ENCODE measurements around the gene KCNQ1. TPM values are rescaled to one million over a fixed set of nuclear protein-coding genes. Genes with fewer than 3 reads are reported as not detected.
A peak's percentile ranks its signal among the peaks of the same experiment; 100 is the strongest.

Gene KCNQ1
- total RNA-seq, 1 donor from 2014 or later, result 3.4 TPM

DNA sequence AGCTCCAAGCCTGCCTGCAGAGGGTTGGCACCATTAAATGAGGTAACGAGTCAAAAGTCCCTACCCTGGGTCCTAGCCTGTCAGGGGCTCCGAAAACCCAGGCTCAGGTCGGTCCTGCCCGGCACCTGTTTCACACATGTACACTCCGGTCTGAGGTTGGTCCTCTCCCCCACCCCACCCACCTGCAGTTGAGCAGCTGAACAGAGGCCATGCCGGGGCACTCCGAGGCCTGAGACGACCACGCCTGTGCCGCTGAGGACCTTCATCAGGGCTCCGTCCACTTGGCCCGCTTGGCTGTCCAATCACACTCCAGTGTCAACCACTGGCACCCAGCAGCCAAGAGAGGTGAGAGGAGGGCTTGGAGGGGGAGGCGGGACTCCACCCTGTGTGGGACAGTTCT, 42.7 kb upstream of the KCNQ1 start:
- no peak overlapping the region for H3K27ac Mint-ChIP-seq
- no peaks in the 10 kb centered on the region for H3K27me3 Mint-ChIP-seq (ENCODE audit: low read depth)
- peaks cover 8% of the 10 kb centered on the region for H3K4me1 Mint-ChIP-seq (ENCODE audit: low read depth)
- peak overlapping the region; percentile 95 for H3K4me3 Mint-ChIP-seq (ENCODE audit: low read depth)
- intact Hi-C loops (cut with micrococcal nuclease), result loop anchor here (5.0 to 10.0 kb wide), 3 partner anchors 205 to 1395 kb away; partner anchors contain the start of genes BRSK2 and NUP98
- DNase-seq (ENCODE audit: low spot score), result no peak
- H3K36me3 Mint-ChIP-seq (ENCODE audit: low read depth), result peaks cover 20% of the 10 kb centered on the region
- no peaks in the 10 kb centered on the region for H3K9me3 Mint-ChIP-seq

DNA sequence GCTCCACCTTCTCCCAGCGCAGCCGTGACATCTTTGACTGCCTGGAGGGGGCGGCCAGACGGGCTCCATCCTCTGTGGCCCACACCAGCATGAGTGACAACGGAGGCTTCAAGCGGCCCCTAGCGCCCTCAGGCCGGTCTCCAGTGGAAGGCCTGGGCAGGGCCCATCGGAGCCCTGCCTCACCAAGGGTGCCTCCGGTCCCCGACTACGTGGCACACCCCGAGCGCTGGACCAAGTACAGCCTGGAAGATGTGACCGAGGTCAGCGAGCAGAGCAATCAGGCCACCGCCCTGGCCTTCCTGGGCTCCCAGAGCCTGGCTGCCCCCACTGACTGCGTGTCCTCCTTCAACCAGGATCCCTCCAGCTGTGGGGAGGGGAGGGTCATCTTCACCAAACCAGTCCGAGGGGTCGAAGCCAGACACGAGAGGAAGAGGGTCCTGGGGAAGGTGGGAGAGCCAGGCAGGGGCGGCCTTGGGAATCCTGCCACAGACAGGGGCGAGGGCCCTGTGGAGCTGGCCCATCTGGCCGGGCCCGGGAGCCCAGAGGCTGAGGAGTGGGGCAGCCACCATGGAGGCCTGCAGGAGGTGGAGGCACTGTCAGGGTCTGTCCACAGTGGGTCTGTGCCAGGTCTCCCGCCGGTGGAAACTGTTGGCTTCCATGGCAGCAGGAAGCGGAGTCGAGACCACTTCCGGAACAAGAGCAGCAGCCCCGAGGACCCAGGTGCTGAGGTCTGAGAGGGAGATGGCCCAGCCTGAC, 41.7 kb upstream of the KCNQ1 start:
- H3K9me3 Mint-ChIP-seq, result no peaks in the 10 kb centered on the region
- H3K27ac Mint-ChIP-seq, result no peak overlapping the region
- H3K27me3 Mint-ChIP-seq (ENCODE audit: low read depth), result no peaks in the 10 kb centered on the region
- H3K4me3 Mint-ChIP-seq (ENCODE audit: low read depth), result peak overlapping the region; percentile 95
- peaks cover 6% of the 10 kb centered on the region for H3K4me1 Mint-ChIP-seq (ENCODE audit: low read depth)
- H3K36me3 Mint-ChIP-seq (ENCODE audit: low read depth), result peaks cover 15% of the 10 kb centered on the region
- intact Hi-C loops (cut with micrococcal nuclease), result loop anchor here (5.0 to 10.0 kb wide), 3 partner anchors 206 to 1394 kb away; partner anchors contain the start of genes BRSK2 and NUP98
- no peak for DNase-seq (ENCODE audit: low spot score)

DNA sequence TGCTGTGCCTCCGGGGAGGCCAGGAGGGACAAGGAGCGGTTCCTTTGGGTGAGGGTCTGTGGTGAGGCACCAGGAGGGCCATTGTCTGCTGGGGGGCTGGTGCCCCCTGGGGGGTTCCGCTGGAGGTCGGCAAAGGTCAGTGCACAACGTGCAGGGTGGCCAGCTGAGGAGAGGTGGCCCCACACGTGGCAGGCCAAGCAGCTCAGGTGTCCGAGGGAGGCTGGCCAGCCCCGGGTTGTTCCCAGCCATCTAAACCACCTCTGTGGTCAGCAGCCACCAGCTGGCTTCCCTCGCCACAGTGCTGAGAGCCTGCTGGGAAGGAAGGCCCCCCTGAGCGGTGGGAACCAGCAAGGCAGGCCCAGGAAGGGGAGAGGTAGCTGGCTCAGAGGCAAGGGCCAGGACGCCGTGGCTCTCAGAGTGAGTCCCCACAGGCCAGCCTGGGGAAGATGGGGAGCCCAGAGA, 40.0 kb upstream of the KCNQ1 start:
- Mint-ChIP-seq H3K27ac (no peak overlapping the region), H3K9me3 (no peaks in the 10 kb centered on the region), H3K4me3 (ENCODE audit: low read depth) (no peak overlapping the region), H3K36me3 (ENCODE audit: low read depth) (peaks cover 15% of the 10 kb centered on the region), H3K27me3 (ENCODE audit: low read depth) (no peaks in the 10 kb centered on the region), H3K4me1 (ENCODE audit: low read depth) (peaks cover 3% of the 10 kb centered on the region)
- DNase-seq (ENCODE audit: low spot score), result no peak
- intact Hi-C loops (cut with micrococcal nuclease), result loop anchor here (5.0 to 10.0 kb wide), 3 partner anchors 207 to 1393 kb away; partner anchors contain the start of genes BRSK2 and NUP98

DNA sequence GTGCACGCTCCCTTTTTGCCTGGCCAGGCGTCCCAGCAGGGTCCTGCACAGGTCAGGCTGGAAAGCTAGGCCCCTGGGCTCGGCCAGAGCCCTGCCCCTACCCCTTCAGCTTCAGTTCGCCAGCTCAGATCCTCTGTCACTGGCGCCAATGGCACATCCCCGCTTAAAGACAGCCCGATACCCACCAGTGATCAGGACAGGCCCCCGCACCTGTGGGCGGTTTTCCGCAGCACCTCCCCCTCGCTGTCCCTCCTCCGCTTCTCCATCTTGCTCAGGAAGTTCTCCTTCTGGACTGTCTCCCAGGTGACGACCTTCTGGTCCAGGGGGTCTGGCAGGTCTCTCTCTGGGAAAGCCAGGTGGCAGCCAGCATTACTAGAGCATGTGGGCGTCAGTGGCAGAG, 38.4 kb upstream of the KCNQ1 start:
- Mint-ChIP-seq H3K27ac (no peak overlapping the region), H3K9me3 (no peaks in the 10 kb centered on the region), H3K27me3 (ENCODE audit: low read depth) (no peaks in the 10 kb centered on the region), H3K4me3 (ENCODE audit: low read depth) (no peak overlapping the region), H3K4me1 (ENCODE audit: low read depth) (peaks cover 1% of the 10 kb centered on the region), H3K36me3 (ENCODE audit: low read depth) (peaks cover 13% of the 10 kb centered on the region)
- intact Hi-C loops (cut with micrococcal nuclease), result loop anchor here (10.0 kb wide), 1 partner anchor 1022 kb away; the partner anchor contains the start of gene BRSK2
- DNase-seq (ENCODE audit: low spot score), result no peak

DNA sequence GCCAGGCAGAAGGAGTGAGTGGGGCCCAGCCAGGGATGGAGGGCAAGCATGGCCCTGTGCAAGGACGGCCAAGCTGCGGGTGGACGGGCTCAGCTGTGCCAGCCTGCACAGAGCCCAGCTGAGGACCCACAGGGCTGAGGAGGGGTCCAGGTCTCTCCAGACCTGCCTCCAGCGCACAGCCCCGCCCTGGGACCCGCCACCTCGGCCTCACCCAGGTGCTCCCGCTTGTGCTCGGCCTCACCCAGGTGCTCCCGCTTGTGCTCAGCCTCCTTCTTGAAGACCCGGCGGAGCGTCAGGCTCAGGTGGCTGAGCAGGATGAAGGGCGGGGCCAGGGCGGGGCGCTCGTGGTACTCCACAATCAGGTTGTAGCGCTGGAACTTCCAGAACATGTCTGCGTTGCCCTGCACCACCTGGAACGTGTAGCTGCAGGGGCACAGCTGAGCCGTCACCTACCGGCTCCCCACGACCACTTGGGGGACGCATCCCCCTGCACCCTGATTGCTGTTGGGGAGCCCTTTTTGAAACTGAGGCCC, 37.9 kb upstream of the KCNQ1 start:
- Mint-ChIP-seq H3K9me3 (no peaks in the 10 kb centered on the region), H3K4me3 (ENCODE audit: low read depth) (no peak overlapping the region), H3K4me1 (ENCODE audit: low read depth) (no peaks in the 10 kb centered on the region), H3K27ac (no peak overlapping the region), H3K27me3 (ENCODE audit: low read depth) (no peaks in the 10 kb centered on the region), H3K36me3 (ENCODE audit: low read depth) (peaks cover 11% of the 10 kb centered on the region)
- no peak for DNase-seq (ENCODE audit: low spot score)
- intact Hi-C loops (cut with micrococcal nuclease), result loop anchor here (10.0 kb wide), 1 partner anchor 1022 kb away; the partner anchor contains the start of gene BRSK2

DNA sequence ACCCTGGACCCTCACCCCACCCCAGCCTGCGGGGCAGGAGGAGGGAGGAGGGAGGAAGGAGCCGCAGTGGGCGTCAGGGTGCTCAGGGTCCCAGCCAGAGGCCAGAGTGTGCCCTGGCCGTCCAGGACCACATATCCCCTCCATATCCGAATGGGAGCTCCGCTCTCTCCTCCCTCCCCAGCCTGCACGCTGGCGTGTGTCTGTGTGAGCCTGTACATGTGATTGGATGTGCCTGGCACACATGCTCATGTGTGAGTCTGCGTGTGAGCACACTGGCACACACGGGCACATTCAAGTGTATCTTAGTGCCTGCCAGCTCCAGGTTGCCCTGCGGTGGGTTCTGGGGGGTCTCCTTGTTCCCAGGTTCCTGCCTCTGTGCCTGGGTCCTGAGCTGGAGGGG, 36.1 kb upstream of the KCNQ1 start:
- intact Hi-C loops (cut with micrococcal nuclease), result loop anchor here (10.0 kb wide), 1 partner anchor 1024 kb away; the partner anchor contains the start of gene BRSK2
- peaks cover 3% of the 10 kb centered on the region for H3K36me3 Mint-ChIP-seq (ENCODE audit: low read depth)
- H3K27ac Mint-ChIP-seq, result no peak overlapping the region
- DNase-seq (ENCODE audit: low spot score), result no peak
- no peaks in the 10 kb centered on the region for H3K27me3 Mint-ChIP-seq (ENCODE audit: low read depth)
- no peaks in the 10 kb centered on the region for H3K9me3 Mint-ChIP-seq
- no peak overlapping the region for H3K4me3 Mint-ChIP-seq (ENCODE audit: low read depth)
- H3K4me1 Mint-ChIP-seq (ENCODE audit: low read depth), result no peaks in the 10 kb centered on the region

DNA sequence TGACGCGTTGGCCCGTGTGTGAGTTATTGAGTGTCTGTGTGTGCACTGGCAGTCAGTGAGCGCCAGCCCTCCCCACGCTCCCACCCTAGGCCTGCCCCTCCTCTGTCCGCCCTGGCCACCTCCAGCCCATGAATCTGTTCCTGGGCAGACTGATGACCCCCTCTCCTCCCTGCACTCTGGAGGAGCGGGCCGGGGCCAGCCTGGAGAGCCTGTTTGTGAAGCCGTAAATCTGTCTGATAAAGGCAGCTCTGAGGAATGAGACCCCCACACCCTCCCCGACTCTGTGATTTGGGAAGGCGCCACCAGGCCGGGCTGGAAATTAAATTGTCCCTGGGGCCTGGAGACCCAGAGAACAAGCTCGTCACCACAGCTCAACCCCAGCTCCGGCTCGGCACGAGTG, 35.7 kb upstream of the KCNQ1 start:
- no peaks in the 10 kb centered on the region for H3K4me1 Mint-ChIP-seq (ENCODE audit: low read depth)
- no peaks in the 10 kb centered on the region for H3K9me3 Mint-ChIP-seq
- H3K27me3 Mint-ChIP-seq (ENCODE audit: low read depth), result no peaks in the 10 kb centered on the region
- no peaks in the 10 kb centered on the region for H3K36me3 Mint-ChIP-seq (ENCODE audit: low read depth)
- DNase-seq (ENCODE audit: low spot score), result no peak
- no peak overlapping the region for H3K4me3 Mint-ChIP-seq (ENCODE audit: low read depth)
- H3K27ac Mint-ChIP-seq, result no peak overlapping the region
- intact Hi-C loops (cut with micrococcal nuclease), result loop anchor here (10.0 kb wide), 1 partner anchor 1024 kb away; the partner anchor contains the start of gene BRSK2

DNA sequence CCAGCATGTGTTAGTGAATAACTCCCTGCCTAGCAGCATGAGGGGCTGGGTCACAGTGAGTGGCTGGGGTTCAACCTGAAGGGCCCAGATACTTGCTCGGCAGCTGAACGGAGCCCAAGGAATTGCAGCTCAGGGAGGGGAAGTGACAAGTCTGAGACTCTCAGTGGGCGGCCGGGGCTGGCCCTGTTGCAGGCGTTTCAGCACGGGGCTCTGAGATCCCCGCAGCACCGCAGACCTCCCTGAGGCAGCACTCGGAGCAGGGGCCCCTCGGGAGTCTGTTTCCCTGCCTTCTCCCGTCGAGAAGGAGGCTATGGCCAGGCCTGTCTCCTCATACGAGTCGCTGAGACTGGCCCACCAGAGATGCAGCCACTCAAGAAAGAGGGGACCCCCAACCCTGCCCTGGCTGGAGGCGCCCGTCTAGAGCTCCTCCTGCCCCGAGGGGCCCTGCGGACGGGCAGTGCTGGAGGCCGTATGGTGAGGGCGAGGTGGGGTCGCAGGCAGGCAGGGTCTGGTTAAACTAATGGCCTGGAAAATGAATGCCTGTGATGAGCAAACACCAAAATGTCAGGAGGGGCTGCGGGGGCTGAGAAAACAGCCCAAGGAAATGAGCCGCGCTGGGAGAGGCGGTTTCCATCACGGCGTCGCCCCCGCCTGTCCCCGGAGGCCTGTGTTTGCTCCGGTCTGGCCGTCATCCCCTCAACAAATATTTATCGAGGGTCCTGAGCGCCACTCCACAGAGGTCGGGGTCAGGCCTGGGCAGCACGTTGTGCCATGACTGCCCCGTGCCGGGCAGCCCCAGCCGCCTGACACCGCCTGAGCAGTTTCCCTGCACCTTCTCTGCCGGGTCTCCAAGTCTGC, 35.0 kb upstream of the KCNQ1 start:
- intact Hi-C loops (cut with micrococcal nuclease), result loop anchor here (10.0 kb wide), 1 partner anchor 1025 kb away; the partner anchor contains the start of gene BRSK2
- Mint-ChIP-seq H3K27ac (no peak overlapping the region), H3K36me3 (ENCODE audit: low read depth) (no peaks in the 10 kb centered on the region), H3K4me3 (ENCODE audit: low read depth) (no peak overlapping the region), H3K27me3 (ENCODE audit: low read depth) (no peaks in the 10 kb centered on the region), H3K4me1 (ENCODE audit: low read depth) (no peaks in the 10 kb centered on the region), H3K9me3 (no peaks in the 10 kb centered on the region)
- no peak for DNase-seq (ENCODE audit: low spot score)

DNA sequence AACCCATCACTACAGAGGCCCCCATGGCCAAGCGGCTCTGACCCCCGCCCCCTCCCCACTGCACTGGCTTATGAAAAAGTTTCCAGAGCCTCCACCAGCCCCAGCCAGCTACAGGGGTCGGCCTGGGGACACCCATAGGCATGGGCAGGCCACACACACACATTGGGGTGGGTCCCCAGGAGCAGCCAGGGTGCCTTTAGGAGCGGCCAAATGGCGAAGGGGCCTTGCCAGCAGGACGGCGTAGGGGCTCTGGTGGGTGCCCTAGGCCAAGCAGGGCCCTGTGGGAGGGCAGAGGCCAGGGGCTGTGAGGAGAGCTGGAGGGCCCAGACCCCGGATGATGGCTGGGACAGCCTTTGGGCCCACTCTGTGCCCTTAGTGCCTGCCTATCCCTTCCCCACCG, 34.2 kb upstream of the KCNQ1 start:
- no peaks in the 10 kb centered on the region for H3K27me3 Mint-ChIP-seq (ENCODE audit: low read depth)
- no peaks in the 10 kb centered on the region for H3K36me3 Mint-ChIP-seq (ENCODE audit: low read depth)
- no peaks in the 10 kb centered on the region for H3K4me1 Mint-ChIP-seq (ENCODE audit: low read depth)
- no peak for DNase-seq (ENCODE audit: low spot score)
- no peak overlapping the region for H3K27ac Mint-ChIP-seq
- intact Hi-C loops (cut with micrococcal nuclease), result no loop called here
- H3K9me3 Mint-ChIP-seq, result no peaks in the 10 kb centered on the region
- H3K4me3 Mint-ChIP-seq (ENCODE audit: low read depth), result no peak overlapping the region

DNA sequence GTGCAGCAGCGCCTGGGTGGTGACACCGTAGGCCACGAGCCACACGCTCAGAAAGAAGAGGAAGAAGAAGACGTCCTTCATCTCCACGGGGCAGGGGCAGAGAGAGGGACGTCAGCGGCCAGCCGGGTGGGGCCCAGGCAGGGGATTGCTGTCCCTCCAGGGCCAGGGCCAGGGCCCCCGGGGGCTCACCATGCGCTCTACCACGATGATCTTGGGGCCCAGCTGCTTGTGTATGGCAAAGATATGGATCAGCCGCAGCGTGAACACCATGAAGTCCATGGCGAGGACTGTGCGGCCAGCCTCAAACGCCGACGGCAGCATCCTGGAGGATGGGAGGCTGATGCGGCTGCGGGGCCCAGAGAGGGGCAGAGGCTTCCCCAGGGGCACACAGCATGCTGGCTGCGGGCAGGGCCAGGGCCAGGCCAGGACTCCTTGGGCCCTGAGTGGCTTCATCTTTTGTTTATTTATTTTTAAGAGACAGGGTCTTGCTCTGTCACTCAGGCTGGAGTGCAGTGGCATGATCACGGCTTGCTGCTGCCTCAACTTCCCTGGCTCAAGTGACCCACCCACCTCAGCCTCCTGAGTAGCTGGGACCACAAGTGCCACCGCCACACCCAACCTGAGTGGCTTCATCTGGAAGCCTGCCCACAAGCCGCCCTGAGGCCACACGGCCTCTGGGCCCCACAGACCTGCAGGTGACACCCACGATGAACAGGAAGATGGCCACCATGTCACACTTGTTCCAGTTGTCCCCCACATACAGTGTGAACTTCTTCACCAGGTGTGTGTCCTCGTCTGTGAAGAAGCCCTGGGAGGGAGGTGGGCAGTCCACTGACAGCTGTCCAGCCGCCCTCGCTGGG, 33.1 kb upstream of the KCNQ1 start:
- intact Hi-C loops (cut with micrococcal nuclease), result no loop called here
- Mint-ChIP-seq H3K4me3 (ENCODE audit: low read depth) (no peak overlapping the region), H3K9me3 (no peaks in the 10 kb centered on the region), H3K27me3 (ENCODE audit: low read depth) (no peaks in the 10 kb centered on the region), H3K4me1 (ENCODE audit: low read depth) (no peaks in the 10 kb centered on the region), H3K27ac (no peak overlapping the region), H3K36me3 (ENCODE audit: low read depth) (no peaks in the 10 kb centered on the region)
- DNase-seq (ENCODE audit: low spot score), result no peak

DNA sequence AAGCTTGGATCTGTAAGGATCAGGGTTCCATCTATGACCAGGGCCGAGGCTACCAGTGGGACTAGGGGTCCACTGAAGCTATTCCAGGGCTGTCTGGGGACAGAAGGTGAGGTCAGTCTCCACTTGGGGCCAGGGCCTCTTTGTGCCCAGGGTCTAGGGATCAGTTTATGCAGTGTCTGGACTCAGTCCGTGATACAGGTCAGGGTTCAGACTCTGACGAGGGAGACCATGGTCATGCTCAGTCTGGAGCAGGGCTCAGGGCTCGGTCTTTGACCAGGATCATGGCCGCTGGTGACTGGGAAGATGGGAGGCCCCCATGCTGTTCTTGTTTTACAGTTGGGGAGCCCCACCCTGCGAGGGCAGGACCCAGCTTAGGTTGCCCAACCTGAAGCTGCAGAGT, 32.5 kb upstream of the KCNQ1 start:
- Mint-ChIP-seq H3K27me3 (ENCODE audit: low read depth) (no peaks in the 10 kb centered on the region), H3K36me3 (ENCODE audit: low read depth) (no peaks in the 10 kb centered on the region), H3K27ac (no peak overlapping the region), H3K4me1 (ENCODE audit: low read depth) (no peaks in the 10 kb centered on the region), H3K4me3 (ENCODE audit: low read depth) (no peak overlapping the region), H3K9me3 (no peaks in the 10 kb centered on the region)
- DNase-seq (ENCODE audit: low spot score), result no peak
- intact Hi-C loops (cut with micrococcal nuclease), result no loop called here
